Panc1 (cell line): Measurements from ENCODE around the gene LARP1. TPM values are rescaled to one million over a fixed set of nuclear protein-coding genes. Genes with fewer than 3 reads are reported as not detected.

ENCODE experiments used
- ATAC-seq: fragments of 200-7000 bp; cut with Tn5 transposase; 2 replicates; pipeline ENCODE4 v1.9.1; 2020; ENCODE audit warnings: mild to moderate bottlenecking, moderate library complexity
- BruUV-seq: library from RNA; stranded (reverse); fragments of 400-500 nt; replicated peaks from 2 replicates; lab custom pipeline; 2021; lab: Mats Ljungman, UMichigan
- CTCF ChIA-PET: fragments of 300-600 bp; sonication (Branson Sonifier 250); formaldehyde crosslinking; loops from one replicate; lab custom pipeline; 2022; ENCODE audit warnings: antibody characterized with exemption; lab: Charles Lee
- POLR2A ChIA-PET: fragments of 300-600 bp; sonication (Branson Sonifier 250); formaldehyde crosslinking; loops from one replicate; lab custom pipeline; 2022; ENCODE audit warnings: antibody characterized with exemption; lab: Charles Lee
- DNase-seq: peaks from one replicate; pipeline ENCODE4 v3.0.0-alpha.2; 2010; ENCODE audit warnings: low read depth, low spot score
- H3K27ac ChIP-seq: 2 replicates; pipeline ENCODE4 v1.5.1; 2011; ENCODE audit warnings: mild to moderate bottlenecking, low read length, inconsistent platforms
- H3K27me3 ChIP-seq: fragments of 200-500 bp; sonication (Bioruptor generic); 2 replicates; pipeline ENCODE4 v1.6.0; 2014; ENCODE audit warnings: low read length, inconsistent platforms; ENCODE audit not compliant: control insufficient read depth, insufficient read depth
- H3K36me3 ChIP-seq: fragments of 200-500 bp; sonication (Bioruptor generic); 2 replicates; pipeline ENCODE4 v1.5.1; 2014; ENCODE audit warnings: inconsistent platforms, mild to moderate bottlenecking, low read length, moderate library complexity; ENCODE audit not compliant: control insufficient read depth, insufficient read depth
- H3K4me1 ChIP-seq: 2 replicates; pipeline ENCODE4 v1.5.1; 2011; ENCODE audit warnings: inconsistent platforms, mild to moderate bottlenecking, low read length, moderate library complexity; ENCODE audit not compliant: control insufficient read depth, insufficient read depth
- H3K4me3 ChIP-seq, 2 experiments: 2 replicates each; pipeline ENCODE4 v1.5.1; 2011 to 2012; ENCODE audit warnings: low read depth in 2 of 2, low read length in 2 of 2, mild to moderate bottlenecking in 2 of 2, inconsistent platforms in 1 of 2, moderate library complexity in 1 of 2
- H3K9me3 ChIP-seq: fragments of 200-500 bp; sonication (Bioruptor generic); 2 replicates; pipeline ENCODE4 v1.5.1; 2014; ENCODE audit warnings: low read depth, mild to moderate bottlenecking, inconsistent platforms, low read length, moderate library complexity; ENCODE audit not compliant: control insufficient read depth, insufficient read depth
- POLR2AphosphoS5 ChIP-seq: IDR thresholded peaks from 2 replicates; pipeline ENCODE4 v1.6.1; 2012; ENCODE audit warnings: mild to moderate bottlenecking, low read depth, low read length, moderate library complexity
- SIN3A ChIP-seq: IDR thresholded peaks from 2 replicates; pipeline ENCODE4 v1.6.1; 2012; ENCODE audit warnings: low read depth, mild to moderate bottlenecking, low read length, moderate library complexity, borderline replicate concordance; ENCODE audit not compliant: insufficient read depth
- TCF7L2 ChIP-seq: IDR thresholded peaks from 2 replicates; pipeline ENCODE4 v1.6.1; 2011; ENCODE audit warnings: mild to moderate bottlenecking, low read depth, low read length, inconsistent platforms
- in situ Hi-C: cut with HindIII; loops from 2 replicates; pipeline ENCODE4 v1.10.0; 2016; ENCODE audit warnings: low sequenced_read_pairs, low pct_unique_long_range_greater_than_20kb
- intact Hi-C: fragments of 100-400 bp; cut with micrococcal nuclease; formaldehyde crosslinking; loops from one replicate; pipeline ENCODE4 v1.10.0; 2022; ENCODE audit not compliant: unreplicated experiment
- total RNA-seq: library from RNA; stranded (reverse); gene quantifications from one replicate; pipeline ENCODE4 v1.2.1, GENCODE V29; 2021; ENCODE audit not compliant: unreplicated experiment
- TF ChIP-seq, protein P1 (sequence below), 2 experiments: IDR thresholded peaks; 2 replicates each; pipeline ENCODE4 v1.6.1; 2011 to 2012; ENCODE audit warnings: low read depth in 2 of 2, control low read depth in 1 of 2, low read length in 1 of 2, mild to moderate bottlenecking in 1 of 2, moderate library complexity in 1 of 2; ENCODE audit not compliant: insufficient read depth in 1 of 2
- TF ChIP-seq, protein P2 (sequence below): fragments of 450-650 bp; IDR thresholded peaks from 2 replicates; pipeline ENCODE4 v1.5.1; 2017; ENCODE audit warnings: mild to moderate bottlenecking

Gene LARP1
- total RNA-seq, 1 experiment from 2014 or later, result 325 TPM

DNA sequence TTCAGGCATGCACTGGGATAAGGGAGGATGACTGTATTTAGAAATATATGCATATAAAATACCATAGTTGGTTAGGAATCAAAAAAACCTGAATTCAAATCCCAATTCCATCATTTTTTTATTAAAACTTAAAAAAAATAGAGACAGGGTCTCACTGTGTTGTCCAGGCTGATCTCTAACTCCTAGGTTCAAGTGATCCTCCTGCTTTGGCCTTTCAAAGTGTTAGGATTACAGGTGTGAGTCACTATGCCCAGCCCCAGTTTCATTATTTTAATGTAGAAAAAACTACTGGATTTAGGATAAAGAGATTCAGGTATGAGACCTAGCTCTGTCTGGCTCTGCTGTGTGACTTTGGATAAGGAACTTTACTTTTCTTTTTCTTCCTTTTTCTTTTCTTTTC is 3.3 kb upstream of the LARP1 start:
- ChIA-PET POLR2A (no interaction called here), CTCF (no interaction called here)
- Histone ChIP-seq H3K4me1 (peaks cover 10% of the 10 kb centered on the region), H3K9me3 (no peaks in the 10 kb centered on the region), H3K36me3 (peaks cover 3% of the 10 kb centered on the region; the same call in 1 of the 2 replicates), H3K4me3 (no peak overlapping the region), H3K27ac (no peak overlapping the region), H3K27me3 (no peaks in the 10 kb centered on the region)
- TF ChIP-seq SIN3A (no peak), POLR2AphosphoS5 (no peak), TCF7L2 (no peak)
- TF ChIP-seq, protein P1, sequence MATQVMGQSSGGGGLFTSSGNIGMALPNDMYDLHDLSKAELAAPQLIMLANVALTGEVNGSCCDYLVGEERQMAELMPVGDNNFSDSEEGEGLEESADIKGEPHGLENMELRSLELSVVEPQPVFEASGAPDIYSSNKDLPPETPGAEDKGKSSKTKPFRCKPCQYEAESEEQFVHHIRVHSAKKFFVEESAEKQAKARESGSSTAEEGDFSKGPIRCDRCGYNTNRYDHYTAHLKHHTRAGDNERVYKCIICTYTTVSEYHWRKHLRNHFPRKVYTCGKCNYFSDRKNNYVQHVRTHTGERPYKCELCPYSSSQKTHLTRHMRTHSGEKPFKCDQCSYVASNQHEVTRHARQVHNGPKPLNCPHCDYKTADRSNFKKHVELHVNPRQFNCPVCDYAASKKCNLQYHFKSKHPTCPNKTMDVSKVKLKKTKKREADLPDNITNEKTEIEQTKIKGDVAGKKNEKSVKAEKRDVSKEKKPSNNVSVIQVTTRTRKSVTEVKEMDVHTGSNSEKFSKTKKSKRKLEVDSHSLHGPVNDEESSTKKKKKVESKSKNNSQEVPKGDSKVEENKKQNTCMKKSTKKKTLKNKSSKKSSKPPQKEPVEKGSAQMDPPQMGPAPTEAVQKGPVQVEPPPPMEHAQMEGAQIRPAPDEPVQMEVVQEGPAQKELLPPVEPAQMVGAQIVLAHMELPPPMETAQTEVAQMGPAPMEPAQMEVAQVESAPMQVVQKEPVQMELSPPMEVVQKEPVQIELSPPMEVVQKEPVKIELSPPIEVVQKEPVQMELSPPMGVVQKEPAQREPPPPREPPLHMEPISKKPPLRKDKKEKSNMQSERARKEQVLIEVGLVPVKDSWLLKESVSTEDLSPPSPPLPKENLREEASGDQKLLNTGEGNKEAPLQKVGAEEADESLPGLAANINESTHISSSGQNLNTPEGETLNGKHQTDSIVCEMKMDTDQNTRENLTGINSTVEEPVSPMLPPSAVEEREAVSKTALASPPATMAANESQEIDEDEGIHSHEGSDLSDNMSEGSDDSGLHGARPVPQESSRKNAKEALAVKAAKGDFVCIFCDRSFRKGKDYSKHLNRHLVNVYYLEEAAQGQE (IDR thresholded peaks at IDR 0.05; ENCODE audit: insufficient read depth in 1 of 2, low read depth in 2 of 2, low read length in 1 of 2), result no peak
- TF ChIP-seq, protein P2, sequence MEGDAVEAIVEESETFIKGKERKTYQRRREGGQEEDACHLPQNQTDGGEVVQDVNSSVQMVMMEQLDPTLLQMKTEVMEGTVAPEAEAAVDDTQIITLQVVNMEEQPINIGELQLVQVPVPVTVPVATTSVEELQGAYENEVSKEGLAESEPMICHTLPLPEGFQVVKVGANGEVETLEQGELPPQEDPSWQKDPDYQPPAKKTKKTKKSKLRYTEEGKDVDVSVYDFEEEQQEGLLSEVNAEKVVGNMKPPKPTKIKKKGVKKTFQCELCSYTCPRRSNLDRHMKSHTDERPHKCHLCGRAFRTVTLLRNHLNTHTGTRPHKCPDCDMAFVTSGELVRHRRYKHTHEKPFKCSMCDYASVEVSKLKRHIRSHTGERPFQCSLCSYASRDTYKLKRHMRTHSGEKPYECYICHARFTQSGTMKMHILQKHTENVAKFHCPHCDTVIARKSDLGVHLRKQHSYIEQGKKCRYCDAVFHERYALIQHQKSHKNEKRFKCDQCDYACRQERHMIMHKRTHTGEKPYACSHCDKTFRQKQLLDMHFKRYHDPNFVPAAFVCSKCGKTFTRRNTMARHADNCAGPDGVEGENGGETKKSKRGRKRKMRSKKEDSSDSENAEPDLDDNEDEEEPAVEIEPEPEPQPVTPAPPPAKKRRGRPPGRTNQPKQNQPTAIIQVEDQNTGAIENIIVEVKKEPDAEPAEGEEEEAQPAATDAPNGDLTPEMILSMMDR, result no peak
- no TSS peak for BruUV-seq
- intact Hi-C loops (no loop called here), in situ Hi-C loops (no loop called here)
- ATAC-seq (no peak), DNase-seq (no peak)

DNA sequence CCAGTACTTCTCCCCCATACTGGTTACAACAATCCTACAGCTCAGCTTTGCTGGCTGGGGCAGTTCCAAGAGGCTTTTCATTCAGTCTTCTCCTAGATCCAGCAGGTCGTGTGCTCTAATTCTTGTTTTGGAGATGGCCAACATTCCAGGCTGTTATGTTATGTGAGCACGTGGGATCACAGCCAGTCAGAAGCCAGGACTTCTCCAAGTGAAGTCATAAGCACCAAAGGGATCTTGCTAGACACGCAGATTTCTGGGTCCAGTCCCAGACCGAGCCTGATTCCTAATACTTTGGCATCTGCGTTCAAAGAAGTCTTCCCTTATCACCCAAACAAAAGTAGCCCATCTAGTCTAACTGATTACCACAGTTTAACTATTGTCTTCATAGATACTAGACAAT is 1.4 kb upstream of the LARP1 start:
- DNase-seq (no peak), ATAC-seq (no peak)
- peak overlapping the region; percentile 96 for H3K27ac ChIP-seq
- H3K27me3 ChIP-seq, result no peaks in the 10 kb centered on the region
- TF ChIP-seq SIN3A (no peak), POLR2AphosphoS5 (0 out of 2 replicates have a peak, but pooled peaks have one; percentile 52)
- H3K36me3 ChIP-seq, result peaks cover 3% of the 10 kb centered on the region; the same call in 1 of the 2 replicates
- ChIA-PET POLR2A (no interaction called here), CTCF (interaction anchor here (0.6 to 0.9 kb wide), 2 partner anchors 112 to 144 kb away, joined by 3 to 4 read pairs; no protein-coding TSS in a partner anchor)
- H3K4me1 ChIP-seq, result peaks cover 20% of the 10 kb centered on the region
- peak overlapping the region; percentile 48 to 65 for H3K4me3 ChIP-seq
- intact Hi-C loops (no loop called here), in situ Hi-C loops (no loop called here)
- TSS peak; percentile 94 for BruUV-seq
- no peaks in the 10 kb centered on the region for H3K9me3 ChIP-seq

DNA sequence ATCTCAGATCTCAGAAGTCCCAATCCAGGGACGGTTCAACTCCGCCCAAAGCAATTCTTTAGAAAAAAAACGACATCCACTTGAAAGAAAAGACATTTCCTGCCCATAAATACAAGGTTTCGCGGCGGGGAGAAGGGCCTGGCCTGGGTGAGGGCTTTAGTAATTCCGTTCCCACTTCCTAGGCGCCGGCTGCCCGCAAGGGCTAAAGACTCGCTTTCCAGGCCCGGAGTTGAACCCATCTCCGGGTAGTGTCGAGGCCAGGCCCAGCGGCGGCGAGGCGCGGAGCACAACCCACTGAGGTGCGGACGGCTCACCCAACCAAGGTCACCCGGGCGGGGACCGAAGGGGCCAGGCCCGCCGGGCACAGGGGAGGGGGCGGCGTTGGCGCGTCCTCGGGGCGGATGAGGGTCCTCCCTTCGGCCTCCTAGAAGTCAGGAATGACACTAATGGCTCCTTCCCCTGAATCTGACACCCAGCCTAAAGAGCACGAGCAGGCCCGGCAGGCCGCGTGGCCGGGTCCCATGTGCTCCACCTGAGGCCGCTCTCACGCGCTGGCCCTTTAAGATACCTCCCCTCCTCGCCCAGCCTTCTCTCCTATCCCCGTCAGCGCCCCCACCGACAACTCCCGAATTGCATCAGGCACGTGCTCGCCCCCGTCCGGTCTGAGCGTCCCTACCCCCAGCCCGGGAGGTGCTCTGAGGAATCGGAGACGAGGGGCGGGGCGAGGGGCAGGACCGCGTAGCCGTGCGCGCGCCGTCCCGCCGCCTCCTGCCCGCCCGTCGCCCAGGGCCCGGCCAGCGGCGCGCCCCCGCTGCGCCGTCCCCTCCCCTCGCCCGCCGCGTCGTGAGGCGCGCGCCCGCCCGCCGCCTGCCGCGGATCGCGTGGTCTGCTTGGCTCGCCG is 467 bp upstream of the LARP1 start:
- ChIA-PET POLR2A (no interaction called here), CTCF (no interaction called here)
- intact Hi-C loops, result no loop called here
- TF ChIP-seq, protein P2, result peak; percentile 67; the same call in 1 of the 2 replicates
- peak; percentile 59 for TF ChIP-seq POLR2AphosphoS5
- TF ChIP-seq TCF7L2, result no peak
- peak; percentile 52; the same call in 1 of the 2 replicates for TF ChIP-seq SIN3A
- TF ChIP-seq, protein P1 (IDR thresholded peaks at IDR 0.05; ENCODE audit: insufficient read depth in 1 of 2, low read depth in 2 of 2, low read length in 1 of 2), result no peak
- no TSS peak for BruUV-seq
- DNase-seq (peak; percentile 90), ATAC-seq (peak; percentile 90)
- peak overlapping the region; percentile 96 for H3K27ac ChIP-seq
- no peaks in the 10 kb centered on the region for H3K27me3 ChIP-seq
- H3K36me3 ChIP-seq, result peaks cover 3% of the 10 kb centered on the region; the same call in 1 of the 2 replicates
- H3K4me1 ChIP-seq, result peaks cover 29% of the 10 kb centered on the region
- in situ Hi-C loops, result no loop called here
- no peaks in the 10 kb centered on the region for H3K9me3 ChIP-seq
- H3K4me3 ChIP-seq, result peak overlapping the region; percentile 79 to 80
